H1 (cell line): ENCODE measurements around the gene FGF14. TPM values are rescaled to one million over a fixed set of nuclear protein-coding genes. Genes with fewer than 3 reads are reported as not detected.

Source experiments
- CTCF ChIA-PET: fragments of 300-600 bp; sonication (Branson Sonifier 250); formaldehyde crosslinking; loops from one replicate; lab custom pipeline; 2021; ENCODE audit not compliant: partially characterized antibody; lab: Charles Lee
- POLR2A ChIA-PET: fragments of 300-600 bp; sonication (Branson Sonifier 250); formaldehyde crosslinking; loops from one replicate; lab custom pipeline; 2021; ENCODE audit warnings: inconsistent platforms; ENCODE audit not compliant: partially characterized antibody; lab: Charles Lee
- DNase-seq, 2 experiments: peaks; one replicate each; pipeline versions ENCODE4 v3.0.0 to v3.0.0-alpha.2; 2010 to 2022; ENCODE audit warnings: low spot score in 2 of 2, low read depth in 1 of 2, mixed read lengths in 1 of 2
- FAIRE-seq: peaks from 2 replicates; lab custom pipeline; 2011; peaks lifted over from hg19 to GRCh38; lab: Jason Lieb, UNC
- H2AFZ ChIP-seq: 2 replicates; pipeline ENCODE4 v1.8.1; 2012; ENCODE audit warnings: low read length, inconsistent platforms
- H2AK5ac ChIP-seq: 2 replicates; pipeline ENCODE4 v1.6.1; 2013; ENCODE audit warnings: low read depth, low read length
- H2BK120ac ChIP-seq: replicated peaks from 2 replicates; pipeline ENCODE3; 2013; ENCODE audit warnings: low read depth, low read length, inconsistent platforms
- H2BK12ac ChIP-seq: 2 replicates; pipeline ENCODE4 v1.6.1; 2013; ENCODE audit warnings: low read depth, low read length
- H2BK15ac ChIP-seq: 2 replicates; pipeline ENCODE4 v1.6.1; 2013; ENCODE audit warnings: low read length
- H2BK20ac ChIP-seq: 2 replicates; pipeline ENCODE4 v1.6.1; 2013; ENCODE audit warnings: low read length
- H2BK5ac ChIP-seq: 2 replicates; pipeline ENCODE4 v1.6.1; 2013; ENCODE audit warnings: low read depth, low read length
- H3K14ac ChIP-seq: 2 replicates; pipeline ENCODE4 v1.6.1; 2013; ENCODE audit warnings: inconsistent platforms; ENCODE audit not compliant: insufficient read length
- H3K18ac ChIP-seq: 2 replicates; pipeline ENCODE4 v1.6.1; 2013; ENCODE audit warnings: low read length; ENCODE audit errors: extremely low read depth
- H3K23ac ChIP-seq: 2 replicates; pipeline ENCODE4 v1.6.1; 2013; ENCODE audit warnings: inconsistent platforms; ENCODE audit not compliant: insufficient read length
- H3K23me2 ChIP-seq: 2 replicates; pipeline ENCODE4 v1.6.1; 2013; ENCODE audit warnings: low read depth, low read length
- H3K27ac ChIP-seq: 2 replicates; pipeline ENCODE4 v1.6.1; 2011; ENCODE audit warnings: low read depth, low read length, inconsistent platforms
- H3K27me3 ChIP-seq, 4 experiments: replicated peaks in 1 of 4; 1 replicate in 1 of 4; 2 replicates in 3 of 4; pipeline versions ENCODE4 v1.6.1 to v1.8.1; 2011 to 2013; ENCODE audit warnings: low read length in 3 of 4, mild to moderate bottlenecking in 3 of 4, inconsistent platforms in 2 of 4, mixed read lengths in 2 of 4, moderate library complexity in 1 of 4; ENCODE audit not compliant: control insufficient read depth in 3 of 4, insufficient read depth in 3 of 4; ENCODE audit errors: extremely low read depth in 1 of 4
- H3K36me3 ChIP-seq, 4 experiments: 2 replicates each; pipeline versions ENCODE4 v1.6.1 to v1.8.1; 2011 to 2013; ENCODE audit warnings: mild to moderate bottlenecking in 4 of 4, low read length in 3 of 4, moderate library complexity in 2 of 4, control low read depth in 1 of 4, inconsistent platforms in 1 of 4; ENCODE audit not compliant: insufficient read depth in 4 of 4, control insufficient read depth in 2 of 4
- H3K4ac ChIP-seq: replicated peaks from 2 replicates; pipeline ENCODE3; 2013; ENCODE audit warnings: low read length, low read depth, mixed read lengths, inconsistent platforms; ENCODE audit not compliant: insufficient read length
- H3K4me1 ChIP-seq, 4 experiments: replicated peaks in 1 of 4; 1 replicate in 1 of 4; 2 replicates in 3 of 4; pipeline versions ENCODE4 v1.6.1 to v1.8.1; 2011 to 2013; ENCODE audit warnings: low read length in 3 of 4, inconsistent platforms in 2 of 4, mixed read lengths in 1 of 4; ENCODE audit not compliant: insufficient read depth in 4 of 4, control insufficient read depth in 3 of 4
- H3K4me2 ChIP-seq, 2 experiments: 2 replicates each; pipeline versions ENCODE4 v1.6.1 to v1.8.1; 2011 to 2013; ENCODE audit warnings: low read depth in 2 of 2, low read length in 2 of 2, control low read depth in 1 of 2, inconsistent platforms in 1 of 2, mild to moderate bottlenecking in 1 of 2; ENCODE audit not compliant: insufficient read depth in 1 of 2
- H3K4me3 ChIP-seq, 4 experiments: fragments of 200-600, 300-600 bp in 1 of 4; sonication (generic), shearing (Covaris generic), sonication (Bioruptor Twin) in 1 of 4; 2 replicates each; pipeline versions ENCODE4 v1.5.1 to v1.8.1; 2011 to 2016; ENCODE audit warnings: low read length in 4 of 4, low read depth in 3 of 4, control low read depth in 2 of 4, inconsistent platforms in 2 of 4, mild to moderate bottlenecking in 2 of 4, mixed read lengths in 1 of 4, moderate library complexity in 1 of 4; ENCODE audit not compliant: insufficient read depth in 2 of 4; ENCODE audit errors: extremely low read depth in 1 of 4
- H3K56ac ChIP-seq: replicated peaks from 2 replicates; pipeline ENCODE3; 2013; ENCODE audit warnings: low read depth, mild to moderate bottlenecking, mixed read lengths, low read length, inconsistent platforms; ENCODE audit not compliant: insufficient read length
- H3K79me1 ChIP-seq: 2 replicates; pipeline ENCODE4 v1.6.1; 2013; ENCODE audit warnings: low read depth, low read length, control low read depth
- H3K79me2 ChIP-seq, 2 experiments: 2 replicates each; pipeline versions ENCODE4 v1.6.1 to v1.8.1; 2012 to 2013; ENCODE audit warnings: low read length in 2 of 2, mild to moderate bottlenecking in 2 of 2, inconsistent platforms in 1 of 2; ENCODE audit not compliant: insufficient read depth in 2 of 2, control insufficient read depth in 1 of 2
- H3K9ac ChIP-seq, 4 experiments: replicated peaks in 1 of 4; 1 replicate in 1 of 4; 2 replicates in 3 of 4; pipeline versions ENCODE4 v1.6.1 to v1.8.1; 2011 to 2013; ENCODE audit warnings: low read depth in 3 of 4, low read length in 3 of 4, control low read depth in 2 of 4, mild to moderate bottlenecking in 2 of 4, moderate library complexity in 2 of 4, inconsistent platforms in 1 of 4; ENCODE audit errors: extremely low read depth in 1 of 4
- H3K9me3 ChIP-seq, 2 experiments: 2 replicates each; pipeline versions ENCODE4 v1.6.1 to v1.8.1; 2012 to 2013; ENCODE audit warnings: mild to moderate bottlenecking in 2 of 2, moderate library complexity in 2 of 2, control low read depth in 1 of 2, inconsistent platforms in 1 of 2, low read depth in 1 of 2, low read length in 1 of 2, mixed read lengths in 1 of 2; ENCODE audit not compliant: insufficient read depth in 2 of 2
- H4K20me1 ChIP-seq, 2 experiments: replicated peaks in 1 of 2; 2 replicates each; pipeline versions ENCODE3 to v1.8.1; 2011 to 2013; ENCODE audit warnings: inconsistent platforms in 2 of 2, low read length in 2 of 2, mild to moderate bottlenecking in 1 of 2; ENCODE audit not compliant: insufficient read depth in 2 of 2, control insufficient read depth in 1 of 2
- H4K5ac ChIP-seq: 2 replicates; pipeline ENCODE4 v1.6.1; 2013; ENCODE audit warnings: low read length, low read depth, mixed read lengths, inconsistent platforms; ENCODE audit not compliant: insufficient read length
- H4K8ac ChIP-seq: 2 replicates; pipeline ENCODE4 v1.8.0; 2013; ENCODE audit warnings: mild to moderate bottlenecking, moderate library complexity, low read length, inconsistent platforms; ENCODE audit not compliant: insufficient read depth; ENCODE audit errors: extremely low read depth
- H4K91ac ChIP-seq: replicated peaks from 2 replicates; pipeline ENCODE3; 2013; ENCODE audit warnings: low read length, mixed read lengths, inconsistent platforms; ENCODE audit not compliant: insufficient read length
- CHD1 ChIP-seq: IDR thresholded peaks from 2 replicates; pipeline ENCODE4 v1.6.1; 2012; ENCODE audit warnings: low read depth, low read length, improper control_type of control experiment
- CTCF ChIP-seq, 3 experiments: IDR thresholded peaks; 1 replicate in 2 of 3; 2 replicates in 1 of 3; pipeline versions ENCODE4 v1.5.1 to v1.6.1; 2011; ENCODE audit warnings: low read length in 3 of 3, mild to moderate bottlenecking in 3 of 3, inconsistent platforms in 2 of 3, low read depth in 1 of 3, moderate library complexity in 1 of 3; ENCODE audit not compliant: insufficient read depth in 1 of 3; ENCODE audit errors: control extremely low read depth in 1 of 3
- EZH2 ChIP-seq: fragments of 200-600 bp; sonication (generic); IDR thresholded peaks from 2 replicates; pipeline ENCODE4 v1.7.1; 2012; ENCODE audit warnings: low read depth, mild to moderate bottlenecking, moderate library complexity, low read length, inconsistent platforms; ENCODE audit not compliant: severe bottlenecking
- HDAC2 ChIP-seq, 2 experiments: fragments of 300-600 bp in 1 of 2; sonication (generic) in 1 of 2; IDR thresholded peaks; 2 replicates each; pipeline ENCODE4 v1.6.1; 2011 to 2012; ENCODE audit warnings: low read depth in 2 of 2, low read length in 2 of 2, mild to moderate bottlenecking in 2 of 2, moderate library complexity in 2 of 2, borderline replicate concordance in 1 of 2, inconsistent platforms in 1 of 2
- RFX5 ChIP-seq: IDR thresholded peaks from 2 replicates; pipeline ENCODE4 v1.6.1; 2011; ENCODE audit warnings: low read depth, low read length, improper control_type of control experiment, borderline replicate concordance
- RXRA ChIP-seq: IDR thresholded peaks from 2 replicates; pipeline ENCODE4 v1.6.1; 2011; ENCODE audit warnings: low read depth, mild to moderate bottlenecking, low read length, moderate library complexity; ENCODE audit not compliant: insufficient read depth
- SIN3A ChIP-seq, 2 experiments: IDR thresholded peaks in 1 of 2; conservative IDR thresholded peaks in 1 of 2; 2 replicates each; pipeline ENCODE4 v1.6.1; 2011 to 2012; ENCODE audit warnings: low read length in 2 of 2, improper control_type of control experiment in 1 of 2, low read depth in 1 of 2, mild to moderate bottlenecking in 1 of 2
- TEAD4 ChIP-seq: IDR thresholded peaks from 2 replicates; pipeline ENCODE4 v1.6.1; 2012; ENCODE audit warnings: low read depth, low read length, inconsistent platforms, mixed read lengths
- WGBS, 2 experiments: shearing (Covaris generic) in 1 of 2; methylation state at CpG; one replicate each; pipeline versions ENCODE4 v1.1.6 to v1.1.7; 2013 to 2015; ENCODE audit warnings: low lambda C conversion rate in 2 of 2, mixed read lengths in 2 of 2, inconsistent platforms in 1 of 2, low coverage in 1 of 2, missing lambda C conversion rate in 1 of 2; ENCODE audit not compliant: insufficient replicate concordance in 2 of 2, insufficient coverage in 1 of 2, insufficient read length in 1 of 2; ENCODE audit errors: extremely low coverage in 1 of 2, missing lambda C conversion rate in 1 of 2; 5-methylcytosine and 5-hydroxymethylcytosine counted together
- polyA plus RNA-seq, 7 experiments: library from polyadenylated mRNA; depleted of rRNA in 3 of 7; stranded (reverse) in 5 of 7; unstranded in 2 of 7; fragments of >200 nt in 5 of 7; fragments of 200-250 nt in 2 of 7; gene quantifications; 1 replicate in 5 of 7; 2 replicates in 1 of 7; 4 replicates in 1 of 7; pipeline versions ENCODE4 v1.2.1 to v1.2.3, GENCODE V29; 2011 to 2013; ENCODE audit warnings: missing spikeins in 2 of 7, mixed read lengths in 2 of 7
- total RNA-seq: library from RNA; stranded (reverse); fragmentation: NEBNext Ultra II Directional; extraction: Animal tissue kit (Norgen Biotek cat#: 25700); gene quantifications from 2 replicates; pipeline ENCODE4 v1.2.1, GENCODE V29; 2021

Gene FGF14
- total and polyA plus RNA-seq, 2 of the 8 experiments (the other 6 are each of a cell fraction or from before 2014, with no cell fraction given): 0.05 to 0.58 TPM

GRCh38 chr13:101919541-101920181 is 482.2 kb downstream of the FGF14 start:
- H2BK5ac ChIP-seq: no peak overlapping the region
- ChIA-PET POLR2A (no interaction called here), CTCF (interaction anchor here (0.5 to 4.8 kb wide), 15 partner anchors 20 to 772 kb away, joined by 3 to 44 read pairs (median 4); no protein-coding TSS in a partner anchor)
- no peak overlapping the region for H4K5ac ChIP-seq
- peak overlapping the region; percentile 84 to 85 for H3K4me2 ChIP-seq
- no peak overlapping the region for H3K4ac ChIP-seq
- H3K23me2 ChIP-seq: peaks cover 11% of the 10 kb centered on the region
- FAIRE-seq: no peak
- no peaks in the 10 kb centered on the region for H3K36me3 ChIP-seq
- H2BK12ac ChIP-seq: no peak overlapping the region
- H2BK15ac ChIP-seq: no peak overlapping the region
- H2AK5ac ChIP-seq: no peak overlapping the region
- H3K27me3 ChIP-seq: peaks cover 26 to 56% (median 43%) of the 10 kb centered on the region in 4 experiments
- no peak overlapping the region for H4K8ac ChIP-seq
- H3K9ac ChIP-seq: no peak overlapping the region
- no peak overlapping the region for H4K91ac ChIP-seq
- peaks cover 3 to 7% (median 3%) of the 10 kb centered on the region in 4 experiments for H3K4me1 ChIP-seq
- 5% methylated on average over 24 of the region's 24 CpGs; no CpG with 5 or more reads in 1 of the 2 experiments for WGBS, 2 experiments
- no peak overlapping the region for H3K18ac ChIP-seq
- no peak overlapping the region for H3K27ac ChIP-seq
- no peak overlapping the region for H2BK20ac ChIP-seq
- DNase-seq: peak in 1 of 2 experiments; percentile 85
- no peaks in the 10 kb centered on the region for H3K9me3 ChIP-seq
- H3K79me1 ChIP-seq: no peaks in the 10 kb centered on the region
- no peak overlapping the region for H3K23ac ChIP-seq
- no peaks in the 10 kb centered on the region for H3K79me2 ChIP-seq
- H3K4me3 ChIP-seq: peak overlapping the region; percentile 2 to 59 (median 28); a peak in 7 of 8 replicates
- H2BK120ac ChIP-seq: no peak overlapping the region
- H3K14ac ChIP-seq: no peak overlapping the region
- no peak overlapping the region for H2AFZ ChIP-seq
- H4K20me1 ChIP-seq: no peaks in the 10 kb centered on the region
- no peak overlapping the region for H3K56ac ChIP-seq
- no peak for TF ChIP-seq CHD1
- peak; percentile 87 to 90 for TF ChIP-seq SIN3A (conservative IDR thresholded peaks at IDR 0.05 in 1 of 2, IDR thresholded peaks at IDR 0.05 in 1 of 2; ENCODE audit: low read depth in 1 of 2, low read length in 2 of 2)
- no peak for TF ChIP-seq RXRA
- TF ChIP-seq HDAC2 (IDR thresholded peaks at IDR 0.05; ENCODE audit: borderline replicate concordance in 1 of 2, low read depth in 2 of 2, low read length in 2 of 2): peak in 1 of 2 experiments; percentile 40; a peak in 1 of 4 replicates
- TF ChIP-seq TEAD4: 0 out of 2 replicates have a peak, but pooled peaks have one; percentile 10
- TF ChIP-seq CTCF (IDR thresholded peaks at IDR 0.05; ENCODE audit: control extremely low read depth in 1 of 3, insufficient read depth in 1 of 3, low read depth in 1 of 3, low read length in 3 of 3): no peak; a peak in 1 of 4 replicates
- peak; percentile 50 for TF ChIP-seq EZH2
- TF ChIP-seq RFX5: no peak
